GM19025 (cell line): ENCODE results near the gene INTS2.
"Not testable (repeated sequence)": the region's sequence is repeated elsewhere in the genome, so short reads cannot be mapped to it uniquely, and the experiment has no call there.

Experiments
- ATAC-seq: cut with Tn5 transposase; IDR thresholded peaks from one replicate; pipeline ENCODE4 v1.9.1; 2021; ENCODE audit warnings: mild to moderate bottlenecking, low read depth, moderate library complexity; ENCODE audit not compliant: unreplicated experiment

Gene INTS2

DNA sequence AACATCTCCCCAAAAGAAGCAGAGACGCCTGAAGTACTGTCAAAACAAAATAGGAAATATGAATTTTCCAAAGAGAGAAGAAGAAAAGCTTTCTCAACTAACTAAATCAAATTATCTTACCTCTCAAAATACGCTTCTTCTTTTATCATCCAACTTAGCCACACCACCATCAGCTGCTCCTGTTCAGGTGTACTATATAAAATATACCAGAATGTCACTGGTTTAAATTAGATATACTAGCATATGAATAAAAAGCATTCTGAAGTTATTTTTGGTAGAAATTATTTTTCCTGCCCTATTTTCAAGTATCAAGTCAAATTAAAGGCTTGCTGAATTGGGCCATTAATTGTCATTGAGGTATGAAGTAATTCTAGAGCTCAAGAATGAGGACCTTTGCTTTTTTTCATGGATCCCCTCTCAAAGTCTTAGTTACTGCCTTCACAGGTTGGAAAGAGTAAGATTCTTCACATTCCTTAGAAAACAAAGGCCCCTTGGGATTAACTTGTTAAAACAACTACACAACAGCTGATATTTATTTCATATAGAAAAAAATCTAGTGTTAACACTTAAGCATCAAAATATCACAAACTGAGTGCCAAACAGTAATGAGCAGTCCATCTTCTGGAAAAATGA lies 30.1 kb downstream of the INTS2 start:
- no peak for ATAC-seq

- ATAC-seq: no peak
Observed at GRCh38 chr17:61895391-61895790, 32.4 kb downstream of the INTS2 start.

DNA sequence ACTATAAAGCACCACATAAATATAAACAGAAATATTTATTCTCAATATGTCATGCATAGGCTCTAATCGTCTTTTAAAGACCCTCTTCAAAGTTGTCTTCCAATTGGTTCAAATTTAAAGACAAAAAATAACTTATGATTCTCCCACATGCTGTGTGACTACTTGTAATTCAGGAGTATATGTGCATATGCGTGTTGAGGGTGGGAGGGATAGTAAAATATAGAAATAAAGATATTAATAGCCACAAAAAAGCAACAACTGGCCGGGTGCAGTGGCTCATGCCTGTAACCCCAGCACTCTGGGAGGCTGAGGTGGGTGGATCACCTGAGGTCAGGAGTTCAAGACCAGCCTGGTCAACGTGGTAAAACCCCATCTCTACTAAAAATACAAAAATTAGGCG lies 33.5 kb downstream of the INTS2 start:
- not testable (repeated sequence) for ATAC-seq

DNA sequence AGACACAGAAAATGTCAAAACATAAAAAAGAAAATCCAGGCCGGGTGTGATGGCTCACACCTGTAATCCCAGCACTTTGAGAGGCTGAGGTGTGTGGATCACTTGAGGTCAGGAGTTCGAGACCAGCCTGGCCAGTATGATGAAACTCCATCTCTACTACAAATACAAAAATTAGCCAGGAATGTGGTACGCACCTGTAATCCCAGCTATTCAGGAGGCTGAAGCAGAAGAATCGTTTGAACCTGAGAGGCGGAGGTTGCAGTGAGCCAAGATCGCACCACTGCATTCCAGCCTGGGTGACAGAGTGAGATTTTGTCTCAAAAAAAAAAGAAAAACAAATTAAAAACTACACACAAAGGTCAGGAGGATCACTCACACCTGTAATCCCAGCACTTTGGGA lies 40.0 kb downstream of the INTS2 start:
- not testable (repeated sequence) for ATAC-seq

DNA sequence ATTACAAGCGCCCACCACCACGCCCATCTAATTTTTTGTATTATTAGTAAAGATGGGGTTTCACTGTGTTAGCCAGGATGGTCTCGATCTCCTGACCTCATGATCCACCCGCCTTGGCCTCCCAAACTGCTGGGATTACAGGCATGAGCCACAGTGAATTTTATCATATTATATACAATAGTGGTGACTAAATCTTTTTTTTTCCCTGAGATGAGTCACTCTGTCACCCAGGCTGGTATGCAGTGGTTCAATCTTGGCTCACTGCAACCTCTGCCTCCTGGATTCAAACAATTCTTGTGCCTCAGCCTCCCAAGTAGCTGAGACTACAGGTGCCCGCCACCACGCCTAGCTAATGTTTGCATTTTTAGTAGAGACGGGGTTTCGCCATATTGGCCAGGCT lies 41.9 kb downstream of the INTS2 start:
- ATAC-seq: not testable (repeated sequence)

- no peak for ATAC-seq
Observed at GRCh38 chr17:61884864-61885263, 42.9 kb downstream of the INTS2 start.

DNA sequence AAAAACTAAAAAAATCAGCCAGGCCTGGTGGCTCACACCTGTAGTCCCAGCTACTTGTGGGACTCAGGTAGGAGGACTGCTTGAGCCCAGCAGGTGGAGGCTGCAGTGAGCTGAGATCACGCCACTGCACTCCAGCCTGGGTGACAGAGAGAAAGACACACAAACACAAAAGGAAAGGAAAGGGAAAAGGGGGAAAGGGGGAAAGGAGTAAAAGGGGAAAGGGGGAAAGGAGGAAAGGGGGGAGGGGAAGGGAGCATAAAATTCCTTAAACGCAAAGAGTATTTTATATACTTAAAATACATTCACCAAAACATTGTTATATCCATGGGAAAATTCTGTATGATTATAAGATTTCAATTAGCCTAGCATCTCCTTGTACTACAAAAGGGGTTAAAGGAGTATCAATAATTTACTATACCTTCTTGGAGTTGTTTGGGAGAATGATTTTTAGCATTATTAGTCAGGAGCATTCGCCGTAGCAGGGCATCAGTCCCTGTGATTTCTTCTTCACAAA lies 47.1 kb downstream of the INTS2 start:
- no peak for ATAC-seq

DNA sequence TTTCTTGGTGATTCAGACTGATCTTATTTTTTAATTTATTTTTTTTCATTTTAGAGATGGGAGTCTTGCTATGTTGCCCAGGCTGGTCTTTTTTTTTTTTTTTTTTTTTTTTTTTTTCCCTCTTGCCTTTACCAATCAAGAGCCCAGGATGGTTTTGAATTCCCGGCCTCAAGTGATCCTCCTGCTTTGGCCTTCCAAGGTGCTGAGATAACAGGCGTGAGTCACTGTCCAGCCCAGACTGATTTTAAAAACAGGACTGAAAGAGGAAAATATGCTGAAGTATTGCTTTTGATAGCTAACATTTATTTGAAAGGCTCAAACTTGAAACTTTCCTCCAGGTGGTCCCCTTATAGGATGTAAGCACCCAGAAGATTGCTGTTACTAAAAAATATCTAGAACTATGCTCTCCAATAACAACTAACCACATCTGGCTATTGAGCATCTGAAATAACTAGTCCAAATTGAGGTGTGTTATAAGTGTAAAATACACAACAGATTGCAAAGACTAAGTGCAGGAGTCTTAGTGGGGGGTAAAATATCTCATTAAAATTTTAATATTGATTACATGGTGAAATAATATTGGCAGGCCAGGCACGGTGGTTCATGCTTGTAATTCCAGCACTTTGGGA lies 48.7 kb downstream of the INTS2 start:
- ATAC-seq: no peak

- ATAC-seq: no peak
Observed at GRCh38 chr17:61878520-61878919, 49.3 kb downstream of the INTS2 start.

- no peak for ATAC-seq
Observed at GRCh38 chr17:61877837-61878236, 49.9 kb downstream of the INTS2 start.

- no peak for ATAC-seq
Observed at GRCh38 chr17:61875804-61876203, 52.0 kb downstream of the INTS2 start.

- no peak for ATAC-seq
Observed at GRCh38 chr17:61875285-61875684, 52.5 kb downstream of the INTS2 start.

- ATAC-seq: no peak
Observed at GRCh38 chr17:61874075-61874474, 53.7 kb downstream of the INTS2 start.

DNA sequence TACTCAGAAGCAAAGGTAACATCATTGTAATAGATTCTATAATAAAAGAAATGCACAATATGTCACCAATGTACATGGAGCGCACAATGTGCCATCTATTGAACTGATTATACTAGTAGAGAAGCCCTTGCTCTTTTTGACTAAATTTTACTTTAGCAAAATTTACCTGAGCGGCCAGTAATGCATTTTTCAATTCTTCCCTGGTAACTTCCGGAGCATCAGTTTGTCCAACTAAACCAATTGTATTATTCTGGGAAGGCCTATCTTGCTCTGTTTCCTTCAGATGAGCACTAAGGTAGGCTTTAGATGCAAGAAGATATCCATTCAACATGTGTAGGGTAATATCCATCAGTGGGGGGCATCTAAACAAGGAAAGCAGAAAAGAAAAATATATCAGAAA lies 55.7 kb downstream of the INTS2 start:
- ATAC-seq: no peak

GRCh38 chr17:61869138-61869537 lies 58.6 kb downstream of the INTS2 start:
- no peak for ATAC-seq

- ATAC-seq: no peak
Observed at GRCh38 chr17:61868074-61868473, 59.7 kb downstream of the INTS2 start.

DNA sequence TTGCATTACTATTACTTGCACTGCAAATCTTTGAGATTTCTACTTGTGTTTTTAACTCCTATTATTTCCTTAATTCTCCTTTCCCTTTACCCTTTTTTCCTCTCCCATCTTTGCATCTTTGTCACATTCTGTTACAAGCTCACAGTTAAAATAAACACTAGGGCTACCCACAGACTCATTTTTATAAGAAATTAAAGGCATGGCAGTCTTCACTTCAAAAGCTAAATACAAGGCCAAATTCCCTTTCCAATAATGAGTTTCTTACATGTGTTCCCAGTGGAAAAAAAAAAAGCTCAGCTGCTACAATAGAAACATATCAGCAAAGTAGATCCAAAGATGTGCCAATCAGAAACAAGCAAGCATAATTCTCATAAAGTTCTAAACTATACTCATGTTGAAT lies 60.7 kb downstream of the INTS2 start:
- no peak for ATAC-seq

- peak; percentile 9 for ATAC-seq
Observed at GRCh38 chr17:61863801-61864126, 64.0 kb downstream of the INTS2 start.

DNA sequence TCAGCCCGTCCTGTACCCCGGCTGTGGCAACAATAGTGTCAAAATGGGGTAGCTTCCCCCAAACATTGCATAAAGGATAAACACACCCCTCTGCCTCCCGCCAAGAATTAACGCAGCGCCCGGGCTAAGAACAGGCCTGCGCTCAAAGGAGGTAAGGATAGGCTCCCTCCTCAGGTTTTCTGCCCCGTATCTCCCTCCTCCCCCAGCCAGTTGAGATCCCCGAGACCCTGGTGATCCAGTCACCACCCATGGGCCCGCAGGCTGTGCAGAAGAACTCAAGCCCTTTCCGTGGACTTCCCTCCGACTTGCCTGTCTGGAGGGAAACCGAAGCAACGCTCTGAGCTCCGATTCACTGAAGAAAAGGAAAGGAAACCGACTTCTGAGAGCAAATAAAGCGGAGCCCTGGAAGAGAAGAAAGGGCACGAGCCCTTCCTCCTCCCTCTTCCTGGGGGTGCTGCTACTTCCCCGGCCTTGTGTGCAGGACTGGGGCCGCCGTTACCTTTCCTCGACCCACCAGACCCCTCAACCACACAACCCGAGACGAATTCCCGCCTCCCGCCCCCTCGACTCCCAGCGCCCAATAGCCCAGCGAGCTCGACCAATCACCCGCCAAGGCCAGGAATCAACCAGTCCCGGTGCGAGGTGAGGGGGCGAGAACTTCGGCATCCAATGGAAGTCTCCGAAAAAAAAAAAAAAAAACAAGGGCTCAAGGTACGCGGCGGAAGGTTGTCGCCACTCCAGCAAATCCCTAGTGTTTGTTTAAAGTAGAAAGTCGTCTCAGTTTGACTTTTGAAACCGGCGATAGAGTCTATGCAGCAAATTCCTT lies 64.6 kb downstream of the INTS2 start, which contains the start of gene BRIP1:
Gene BRIP1, minus strand, starts transcription at position 554 of the 826 bp plus-strand sequence. CDS start 1,989 bp downstream, outside the sequence.
- ATAC-seq: peak; percentile 90

GRCh38 chr17:61862105-61862574 lies 65.6 kb downstream of the INTS2 start:
- ATAC-seq: no peak

DNA sequence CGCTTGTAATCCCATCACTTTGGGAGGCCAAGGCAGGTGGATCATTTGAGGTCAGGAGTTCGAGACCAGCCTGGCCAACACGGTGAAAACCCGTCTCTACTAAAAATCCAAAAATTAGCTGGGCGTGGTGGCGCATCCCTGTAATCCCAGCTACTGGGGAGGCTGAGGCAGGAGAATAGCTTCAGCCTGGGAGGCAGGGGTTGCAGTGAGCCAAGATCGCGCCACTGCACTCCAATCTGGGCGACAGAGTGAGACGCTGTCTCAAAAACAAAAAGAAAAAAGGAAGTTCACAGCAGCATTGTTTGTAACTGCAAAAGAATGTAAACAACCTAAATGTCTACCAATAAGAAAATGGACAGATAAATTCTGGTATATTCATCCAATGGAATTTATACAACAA lies 67.4 kb downstream of the INTS2 start:
- not testable (repeated sequence) for ATAC-seq
